Retinal pigment epithelial cell (primary cell): Measurements from ENCODE around the gene KCNQ5.

Experiments
- DNase-seq: peaks from one replicate; pipeline ENCODE4 v3.0.0-alpha.2; 2010; ENCODE audit warnings: low read depth
- H3K4me3 ChIP-seq: 2 replicates; pipeline ENCODE4 v1.5.1; 2011; ENCODE audit warnings: mild to moderate bottlenecking, low read length, control low read depth, moderate library complexity
- CTCF ChIP-seq: conservative IDR thresholded peaks from 2 replicates; pipeline ENCODE4 v1.5.1; 2011; ENCODE audit warnings: low read depth, low read length, control low read depth, inconsistent platforms

The KCNQ5 gene

GRCh38 chr6:73062130-73062529, 440.3 kb downstream of the KCNQ5 start:
- no peak overlapping the region for H3K4me3 ChIP-seq
- TF ChIP-seq CTCF = no peak
- no peak for DNase-seq

GRCh38 chr6:73062837-73063236, 441.0 kb downstream of the KCNQ5 start:
- DNase-seq = peak; percentile 70
- no peak overlapping the region for H3K4me3 ChIP-seq
- TF ChIP-seq CTCF = no peak

- DNase-seq = no peak
- no peak for TF ChIP-seq CTCF
- no peak overlapping the region for H3K4me3 ChIP-seq
Observed at GRCh38 chr6:73064266-73064665, 442.4 kb downstream of the KCNQ5 start.

GRCh38 chr6:73073238-73073637, 451.4 kb downstream of the KCNQ5 start:
- no peak overlapping the region for H3K4me3 ChIP-seq
- TF ChIP-seq CTCF = no peak
- DNase-seq = no peak

GRCh38 chr6:73074175-73074574, 452.3 kb downstream of the KCNQ5 start:
- H3K4me3 ChIP-seq = no peak overlapping the region
- TF ChIP-seq CTCF = no peak
- no peak for DNase-seq

- no peak for TF ChIP-seq CTCF
- DNase-seq = no peak
- H3K4me3 ChIP-seq = no peak overlapping the region
Observed at GRCh38 chr6:73076211-73076954, 454.5 kb downstream of the KCNQ5 start.

- DNase-seq = no peak
- no peak for TF ChIP-seq CTCF
- H3K4me3 ChIP-seq = no peak overlapping the region
Observed at GRCh38 chr6:73078333-73078862, 456.5 kb downstream of the KCNQ5 start.
